B cell (primary cell): ENCODE measurements around the gene ODAD4. TPM values are rescaled to one million over a fixed set of nuclear protein-coding genes. Genes with fewer than 3 reads are reported as not detected.

Experiments used
- ATAC-seq: fragments of 200-7000 bp; cut with Tn5 transposase; one replicate; pipeline ENCODE4 v1.10.0; 2021; ENCODE audit warnings: low read depth, mild to moderate bottlenecking, moderate number of reproducible peaks, moderate library complexity
- CTCF ChIA-PET: fragments of 350-600 bp; sonication (Branson Sonifier 250); formaldehyde crosslinking; loops from one replicate; lab custom pipeline; 2021; ENCODE audit warnings: antibody characterized with exemption, inconsistent platforms; lab: Charles Lee
- POLR2A ChIA-PET: fragments of 350-600 bp; sonication (Branson Sonifier 250); formaldehyde crosslinking; loops from one replicate; lab custom pipeline; 2021; ENCODE audit warnings: antibody characterized with exemption; lab: Charles Lee
- DNase-seq: peaks from one replicate; pipeline ENCODE4 v3.0.0; 2013
- H2AFZ ChIP-seq: 2 replicates; pipeline ENCODE4 v1.6.1; 2012; ENCODE audit warnings: mild to moderate bottlenecking, low read depth, low read length; ENCODE audit not compliant: insufficient read depth, poor library complexity, severe bottlenecking
- H3K27ac ChIP-seq, 2 donors: 1 replicate in 1 of 2; 2 replicates in 1 of 2; pipeline ENCODE4 v1.5.1; 2012 to 2013; ENCODE audit warnings: low read length in 2 of 2, mild to moderate bottlenecking in 2 of 2, moderate library complexity in 1 of 2
- H3K27me3 ChIP-seq, 4 experiments: fragments of 200-600 bp in 1 of 4; sonication (generic) in 1 of 4; replicated peaks in 1 of 4; 1 replicate in 2 of 4; 2 replicates in 2 of 4; pipeline versions ENCODE4 v1.6.1 to v1.7.0; 2013 to 2016; ENCODE audit warnings: low read length in 3 of 4, mild to moderate bottlenecking in 2 of 4, mixed read lengths in 1 of 4, moderate library complexity in 1 of 4; ENCODE audit not compliant: insufficient read depth in 4 of 4, control insufficient read depth in 3 of 4; ENCODE audit errors: control extremely low read depth in 1 of 4
- H3K36me3 ChIP-seq, 2 experiments: replicated peaks in 1 of 2; 1 replicate in 1 of 2; 2 replicates in 1 of 2; pipeline versions ENCODE4 v1.6.1 to v1.7.1; 2013; ENCODE audit warnings: low read length in 1 of 2; ENCODE audit not compliant: insufficient read depth in 2 of 2, control insufficient read depth in 1 of 2; ENCODE audit errors: control extremely low read depth in 1 of 2, extremely low read depth in 1 of 2
- H3K4me1 ChIP-seq, 2 donors: fragments of 200-600 bp in 1 of 2; sonication (generic) in 1 of 2; 1 replicate in 1 of 2; 2 replicates in 1 of 2; pipeline versions ENCODE4 v1.5.1 to v1.6.1; 2013 to 2017; ENCODE audit warnings: low read length in 2 of 2; ENCODE audit not compliant: control insufficient read depth in 2 of 2, insufficient read depth in 2 of 2
- H3K4me2 ChIP-seq: replicated peaks from 2 replicates; pipeline ENCODE3; 2012; ENCODE audit warnings: mild to moderate bottlenecking, low read depth, low read length; ENCODE audit not compliant: poor library complexity, severe bottlenecking
- H3K4me3 ChIP-seq, 5 experiments: fragments of 200-600 bp in 1 of 5; sonication (generic) in 1 of 5; 1 replicate in 3 of 5; 2 replicates in 2 of 5; pipeline versions ENCODE4 v1.5.1 to v1.7.0; 2011 to 2016; ENCODE audit warnings: low read length in 4 of 5, mild to moderate bottlenecking in 4 of 5, low read depth in 2 of 5, control low read depth in 1 of 5, moderate library complexity in 1 of 5; ENCODE audit not compliant: insufficient read depth in 1 of 5; ENCODE audit errors: control extremely low read depth in 1 of 5, extremely low read depth in 1 of 5
- H3K79me2 ChIP-seq: fragments of 200-600 bp; sonication (generic); one replicate; pipeline ENCODE4 v1.6.0; 2016; ENCODE audit warnings: low read length; ENCODE audit not compliant: control insufficient read depth, insufficient read depth
- H3K9ac ChIP-seq: fragments of 200-600 bp; sonication (generic); 2 replicates; pipeline ENCODE4 v1.6.1; 2017; ENCODE audit warnings: mild to moderate bottlenecking, low read length, moderate library complexity
- H3K9me3 ChIP-seq, 3 donors: one replicate each; pipeline versions ENCODE4 v1.6.1 to v1.7.1; 2013; ENCODE audit warnings: low read length in 2 of 3; ENCODE audit not compliant: control insufficient read depth in 2 of 3, insufficient read depth in 1 of 3; ENCODE audit errors: control extremely low read depth in 1 of 3
- H4K20me1 ChIP-seq: 2 replicates; pipeline ENCODE4 v1.6.0; 2012; ENCODE audit warnings: mild to moderate bottlenecking, low read length; ENCODE audit not compliant: insufficient read depth, control insufficient read depth, poor library complexity, severe bottlenecking
- H3K27ac Mint-ChIP-seq: one replicate; pipeline ENCODE4 v1.8.0; 2021; ENCODE audit warnings: mixed read lengths
- H3K27me3 Mint-ChIP-seq: one replicate; pipeline ENCODE4 v1.8.0; 2021; ENCODE audit warnings: mixed read lengths
- H3K4me1 Mint-ChIP-seq: one replicate; pipeline ENCODE4 v1.8.0; 2021; ENCODE audit warnings: mixed read lengths
- H3K4me3 Mint-ChIP-seq: one replicate; pipeline ENCODE4 v1.8.0; 2021; ENCODE audit warnings: mixed read lengths
- H3K9me3 Mint-ChIP-seq: one replicate; pipeline ENCODE4 v1.8.0; 2022; ENCODE audit warnings: mixed read lengths; ENCODE audit not compliant: insufficient read depth
- EZH2 ChIP-seq: IDR thresholded peaks from 2 replicates; pipeline ENCODE4 v1.6.1; 2012; ENCODE audit warnings: borderline replicate concordance, low read depth, mild to moderate bottlenecking, moderate library complexity, low read length; ENCODE audit not compliant: insufficient read depth, poor library complexity, severe bottlenecking
- WGBS: methylation state at CpG from one replicate; pipeline ENCODE4 v1.1.5; 2013; ENCODE audit warnings: missing lambda C conversion rate; ENCODE audit not compliant: insufficient coverage; 5-methylcytosine and 5-hydroxymethylcytosine counted together
- intact Hi-C: fragments of 100-400 bp; cut with micrococcal nuclease; formaldehyde crosslinking; loops from one replicate; pipeline ENCODE4 v1.10.0; 2022
- polyA plus RNA-seq: library from polyadenylated mRNA; depleted of rRNA; stranded (reverse); fragments of >200 nt; gene quantifications from 2 replicates; pipeline ENCODE4 v1.2.3, GENCODE V29; 2012
- total RNA-seq, 2 donors: library from RNA; stranded (reverse); fragments of 120-200 nt in 1 of 2; gene quantifications; 1 replicate in 1 of 2; 2 replicates in 1 of 2; pipeline versions ENCODE4 v1.2.3 to v1.2.4, GENCODE V29; 2013 to 2022
- TF ChIP-seq, protein P1 (sequence below): fragments of 200-600 bp; IDR thresholded peaks from one replicate; pipeline ENCODE4 v1.8.0; 2022; ENCODE audit warnings: antibody characterized with exemption, mild to moderate bottlenecking

The ODAD4 gene
- total and polyA plus RNA-seq, 2 donors (not counting 1 experiment from before 2014, with no cell fraction given): 0.27 TPM; not detected in 1

- no peak overlapping the region for H3K4me2 ChIP-seq
- no peak overlapping the region for H3K4me3 ChIP-seq
- no CpG with 5 or more reads among the region's 6 CpGs for WGBS
- H3K27me3 Mint-ChIP-seq: no peaks in the 10 kb centered on the region
- H3K27me3 ChIP-seq: no peaks in the 10 kb centered on the region
- no peak overlapping the region for H3K27ac Mint-ChIP-seq
- peaks cover 12 to 17% of the 10 kb centered on the region in 2 donors for H3K4me1 ChIP-seq
- DNase-seq (no peak), ATAC-seq (no peak)
- peaks cover 4 to 40% of the 10 kb centered on the region in 2 experiments for H3K36me3 ChIP-seq
- H4K20me1 ChIP-seq: peaks cover 69% of the 10 kb centered on the region
- H3K4me1 Mint-ChIP-seq: peaks cover 32% of the 10 kb centered on the region
- H2AFZ ChIP-seq: no peak overlapping the region
- H3K9me3 ChIP-seq: no peaks in the 10 kb centered on the region
- H3K4me3 Mint-ChIP-seq: no peak overlapping the region
- no peak overlapping the region for H3K9ac ChIP-seq
- no peak for TF ChIP-seq EZH2
- TF ChIP-seq, protein P1, sequence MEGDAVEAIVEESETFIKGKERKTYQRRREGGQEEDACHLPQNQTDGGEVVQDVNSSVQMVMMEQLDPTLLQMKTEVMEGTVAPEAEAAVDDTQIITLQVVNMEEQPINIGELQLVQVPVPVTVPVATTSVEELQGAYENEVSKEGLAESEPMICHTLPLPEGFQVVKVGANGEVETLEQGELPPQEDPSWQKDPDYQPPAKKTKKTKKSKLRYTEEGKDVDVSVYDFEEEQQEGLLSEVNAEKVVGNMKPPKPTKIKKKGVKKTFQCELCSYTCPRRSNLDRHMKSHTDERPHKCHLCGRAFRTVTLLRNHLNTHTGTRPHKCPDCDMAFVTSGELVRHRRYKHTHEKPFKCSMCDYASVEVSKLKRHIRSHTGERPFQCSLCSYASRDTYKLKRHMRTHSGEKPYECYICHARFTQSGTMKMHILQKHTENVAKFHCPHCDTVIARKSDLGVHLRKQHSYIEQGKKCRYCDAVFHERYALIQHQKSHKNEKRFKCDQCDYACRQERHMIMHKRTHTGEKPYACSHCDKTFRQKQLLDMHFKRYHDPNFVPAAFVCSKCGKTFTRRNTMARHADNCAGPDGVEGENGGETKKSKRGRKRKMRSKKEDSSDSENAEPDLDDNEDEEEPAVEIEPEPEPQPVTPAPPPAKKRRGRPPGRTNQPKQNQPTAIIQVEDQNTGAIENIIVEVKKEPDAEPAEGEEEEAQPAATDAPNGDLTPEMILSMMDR: no peak
- intact Hi-C loops: no loop called here
- H3K79me2 ChIP-seq: peaks cover 76% of the 10 kb centered on the region
- POLR2A ChIA-PET: no interaction called here
- no peaks in the 10 kb centered on the region for H3K9me3 Mint-ChIP-seq
- CTCF ChIA-PET: no interaction called here
- no peak overlapping the region for H3K27ac ChIP-seq
These were observed 16.1 kb upstream of the ODAD4 start for GRCh38 chr17:41914358-41914766.

DNA sequence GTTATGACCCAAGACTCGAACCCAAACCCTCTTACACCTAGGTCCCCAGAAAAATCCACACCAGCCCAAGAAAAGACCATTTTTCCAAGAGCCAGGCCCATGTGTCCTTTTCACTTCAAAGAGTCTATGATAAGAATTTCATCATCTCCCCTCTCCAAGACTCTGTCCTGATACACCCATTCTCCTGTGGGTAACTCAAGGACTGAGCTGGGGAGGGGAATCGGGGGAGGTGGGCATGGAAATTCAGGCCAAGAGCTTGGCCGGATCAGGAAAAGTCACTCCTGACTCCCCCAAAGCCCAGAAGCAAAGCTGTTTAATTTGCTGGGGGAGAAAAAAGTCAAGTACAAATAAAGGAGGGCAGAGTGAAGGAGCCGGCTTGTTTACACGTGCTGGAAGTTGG, 15.4 kb upstream of the ODAD4 start:
- ChIA-PET POLR2A (interaction anchor here (0.7 kb wide), 1 partner anchor 29 kb away, joined by 4 read pairs; no protein-coding TSS in a partner anchor), CTCF (no interaction called here)
- no peaks in the 10 kb centered on the region for H3K9me3 Mint-ChIP-seq
- DNase-seq (no peak), ATAC-seq (no peak)
- peaks cover 4 to 33% of the 10 kb centered on the region in 2 experiments for H3K36me3 ChIP-seq
- peaks cover 79% of the 10 kb centered on the region for H3K79me2 ChIP-seq
- H3K27ac Mint-ChIP-seq: no peak overlapping the region
- H3K4me1 ChIP-seq: peaks cover 15 to 21% of the 10 kb centered on the region in 2 donors
- H3K4me1 Mint-ChIP-seq: peaks cover 35% of the 10 kb centered on the region
- H3K27me3 ChIP-seq: no peaks in the 10 kb centered on the region
- no peak overlapping the region for H3K4me2 ChIP-seq
- intact Hi-C loops: loop anchor here (5.0 kb wide), 1 partner anchor 128 kb away; the partner anchor contains the start of gene JUP
- peaks cover 68% of the 10 kb centered on the region for H4K20me1 ChIP-seq
- no peak overlapping the region for H2AFZ ChIP-seq
- no peak overlapping the region for H3K4me3 Mint-ChIP-seq
- no peak overlapping the region for H3K9ac ChIP-seq
- no peaks in the 10 kb centered on the region for H3K9me3 ChIP-seq
- no peak for TF ChIP-seq EZH2
- WGBS: 97% methylated on average over 4 of the region's 5 CpGs
- H3K27ac ChIP-seq: no peak overlapping the region
- H3K4me3 ChIP-seq: no peak overlapping the region
- no peaks in the 10 kb centered on the region for H3K27me3 Mint-ChIP-seq
